ENCODE data around the gene NPHS2.

NPHS2 gene

GRCh38 chr1:179575497-179576314, at the start of gene NPHS2:
TSS of gene NPHS2 (minus strand) at chr1:179575948. CDS start at chr1:179575864, 84 bp downstream.
- DNase-seq: no peak

- DNase-seq: no peak
Observed at GRCh38 chr1:179612361-179612760, 36.6 kb upstream of the NPHS2 start.

- DNase-seq: no peak
Observed at GRCh38 chr1:179601093-179601492, 25.3 kb upstream of the NPHS2 start.

- peak; percentile 20 for DNase-seq
Observed at GRCh38 chr1:179599623-179600249, 24.0 kb upstream of the NPHS2 start.

GRCh38 chr1:179598631-179599030, 22.9 kb upstream of the NPHS2 start:
- no peak for DNase-seq

- DNase-seq: no peak
Observed at GRCh38 chr1:179591592-179592580, 16.1 kb upstream of the NPHS2 start, which contains the start of gene TDRD5. TSS of gene TDRD5 (plus strand) at chr1:179591832. CDS start at chr1:179592616, 784 bp downstream.

GRCh38 chr1:179591253-179591591, 15.5 kb upstream of the NPHS2 start:
- DNase-seq: no peak

- no peak for DNase-seq
Observed at GRCh38 chr1:179590671-179591070, 14.9 kb upstream of the NPHS2 start.

GRCh38 chr1:179589509-179589908, 13.8 kb upstream of the NPHS2 start:
- no peak for DNase-seq

- DNase-seq: no peak
Observed at GRCh38 chr1:179588425-179589024, 12.8 kb upstream of the NPHS2 start.

GRCh38 chr1:179587336-179587735, 11.6 kb upstream of the NPHS2 start:
- DNase-seq: no peak

- DNase-seq: no peak
Observed at GRCh38 chr1:179586107-179586823, 10.5 kb upstream of the NPHS2 start.

GRCh38 chr1:179583771-179584320, 8.1 kb upstream of the NPHS2 start:
- DNase-seq: no peak

GRCh38 chr1:179576509-179576908, 761 bp upstream of the NPHS2 start:
- no peak for DNase-seq

GRCh38 chr1:179558078-179558477, 17.7 kb downstream of the NPHS2 start:
- DNase-seq: no peak

- DNase-seq: no peak
Observed at GRCh38 chr1:179554427-179554826, 21.3 kb downstream of the NPHS2 start.

- no peak for DNase-seq
Observed at GRCh38 chr1:179550746-179551682, 24.7 kb downstream of the NPHS2 start.

- no peak for DNase-seq
Observed at GRCh38 chr1:179549368-179549700, 26.4 kb downstream of the NPHS2 start.

- no peak for DNase-seq
Observed at GRCh38 chr1:179548666-179549367, 26.9 kb downstream of the NPHS2 start.

- DNase-seq: no peak
Observed at GRCh38 chr1:179547021-179547535, 28.7 kb downstream of the NPHS2 start.
